ENCODE results near the gene EIF4EBP2.

The EIF4EBP2 gene

GRCh38 chr10:70441161-70441894, 37.4 kb downstream of the EIF4EBP2 start, which contains the start of gene NODAL:
NODAL (minus strand) TSS chr10:70441681; CDS start chr10:70441667, 14 bp downstream.
- no peak for TF ChIP-seq CTCF (IDR thresholded peaks at IDR 0.05; ENCODE audit: insufficient read depth, missing control alignments)
- FAIRE-seq (no peak), DNase-seq (ENCODE audit: insufficient read length, low spot score) (no peak)

DNA sequence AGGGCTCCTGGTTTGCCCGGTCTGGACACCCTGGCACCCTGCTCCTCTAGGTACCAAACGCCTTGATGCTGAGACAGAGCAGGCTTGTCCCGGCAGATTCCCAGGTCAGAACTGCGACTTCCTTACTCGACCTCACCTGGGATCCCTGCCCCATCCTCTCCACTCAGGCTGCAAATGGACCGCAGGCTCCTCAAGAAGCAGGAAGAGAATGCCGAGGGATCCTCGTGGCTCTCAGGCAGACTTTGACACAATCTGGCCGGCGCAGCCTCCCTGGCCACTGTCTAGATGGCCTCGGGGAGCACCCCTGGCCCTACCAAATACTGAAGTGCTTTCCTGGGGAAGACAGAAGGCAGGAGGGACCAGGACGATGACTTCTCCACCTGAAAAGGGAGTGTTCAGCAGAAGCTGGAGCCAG, 38.0 kb downstream of the EIF4EBP2 start:
- FAIRE-seq (no peak), DNase-seq (ENCODE audit: insufficient read length, low spot score) (no peak)
- no peak for TF ChIP-seq CTCF (IDR thresholded peaks at IDR 0.05; ENCODE audit: insufficient read depth, missing control alignments)

- no peak for DNase-seq (ENCODE audit: insufficient read length, low spot score)
- FAIRE-seq: no peak
- TF ChIP-seq CTCF (IDR thresholded peaks at IDR 0.05; ENCODE audit: insufficient read depth, missing control alignments): no peak
These were observed 38.5 kb downstream of the EIF4EBP2 start for GRCh38 chr10:70442332-70442988.

GRCh38 chr10:70444744-70445143, 40.8 kb downstream of the EIF4EBP2 start:
- FAIRE-seq (no peak), DNase-seq (ENCODE audit: insufficient read length, low spot score) (no peak)
- TF ChIP-seq CTCF (IDR thresholded peaks at IDR 0.05; ENCODE audit: insufficient read depth, missing control alignments): no peak

DNA sequence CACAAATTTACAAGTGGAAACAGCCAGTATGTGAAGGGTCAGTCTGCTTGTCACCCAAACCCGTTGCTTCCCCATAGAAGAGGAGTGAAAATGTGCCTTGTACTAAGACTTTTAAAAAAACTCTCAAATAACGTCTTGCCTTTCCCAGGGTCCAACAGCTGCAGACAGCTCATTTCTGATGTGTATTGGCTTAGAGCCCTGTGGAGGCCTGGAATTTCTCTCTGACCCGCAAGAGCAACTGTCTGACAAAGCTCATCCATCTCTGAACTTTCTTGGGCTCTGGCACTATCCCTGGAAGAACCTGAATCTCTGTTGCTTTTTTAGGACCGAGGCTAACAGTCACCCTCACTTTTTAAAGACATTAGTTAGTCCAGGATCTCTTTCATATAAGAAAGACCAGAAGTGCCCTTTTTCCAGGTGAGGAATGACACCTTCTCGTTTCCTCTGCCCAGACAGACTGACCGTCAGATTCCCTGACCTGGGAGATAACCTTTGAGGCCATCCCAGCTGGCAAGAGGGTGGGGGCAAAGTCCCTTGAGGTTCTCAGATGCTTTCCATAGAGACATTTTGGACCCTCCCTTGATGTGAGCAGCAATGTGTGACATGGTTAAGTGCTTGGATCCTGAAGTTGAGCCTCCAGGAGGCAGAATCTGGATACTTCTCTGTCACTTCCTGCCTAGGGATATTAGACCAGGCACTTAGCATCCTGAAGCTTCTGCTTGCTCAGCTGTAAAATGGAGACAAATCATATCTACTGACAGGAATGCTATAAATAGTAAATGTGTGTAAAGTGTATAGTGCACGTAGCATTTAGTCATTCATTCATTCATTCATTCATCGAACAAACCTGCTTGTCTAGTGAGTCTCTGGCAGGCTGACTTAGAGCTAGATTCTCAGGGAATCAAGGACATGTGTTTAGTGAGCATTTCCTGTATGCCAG, 42.0 kb downstream of the EIF4EBP2 start:
- FAIRE-seq (no peak), DNase-seq (ENCODE audit: insufficient read length, low spot score) (no peak)

GRCh38 chr10:70448236-70448635, 44.3 kb downstream of the EIF4EBP2 start:
- DNase-seq (ENCODE audit: insufficient read length, low spot score) (no peak), FAIRE-seq (no peak)
- no peak for TF ChIP-seq CTCF (IDR thresholded peaks at IDR 0.05; ENCODE audit: insufficient read depth, missing control alignments)

More for the DNA sequence above, 42.0 kb downstream of the EIF4EBP2 start:
- TF ChIP-seq CTCF (IDR thresholded peaks at IDR 0.05; ENCODE audit: insufficient read depth, missing control alignments): no peak

Measured in D721Med (cell line).